ENCODE measurements around the gene NYNRIN. TPM values are rescaled to one million over a fixed set of nuclear protein-coding genes. Genes with fewer than 3 reads are reported as not detected.

NYNRIN gene
- total and polyA plus RNA-seq, 9 donors = 22.0 to 76.0 (median 54.6) TPM

GRCh38 chr14:24407608-24408325 is 9.0 kb downstream of the NYNRIN start:
- no peaks in the 10 kb centered on the region for H3K36me3 ChIP-seq
- intact Hi-C loops (cut with DNase I) = no loop called here

GRCh38 chr14:24408764-24409163 is 10.0 kb downstream of the NYNRIN start:
- no peaks in the 10 kb centered on the region for H3K27me3 ChIP-seq
- intact Hi-C loops (cut with DNase I) = no loop called here
- TF ChIP-seq EP300 (IDR thresholded peaks at IDR 0.05) = no peak
- TF ChIP-seq POLR2A (IDR thresholded peaks at IDR 0.05) = no peak
- no peak for TF ChIP-seq CTCF (IDR thresholded peaks at IDR 0.05)
- H3K4me3 ChIP-seq = no peak overlapping the region
- 23 to 67% (median 25%) methylated on average over 3 of the region's 3 CpGs for WGBS, 3 donors
- no peaks in the 10 kb centered on the region for H3K9me3 ChIP-seq
- peaks cover 14% of the 10 kb centered on the region for H3K4me1 ChIP-seq (ENCODE audit: insufficient read depth)
- H3K27ac ChIP-seq = no peak overlapping the region
- H3K36me3 ChIP-seq = no peaks in the 10 kb centered on the region
- peak in 2 of 5 donors; percentile 19 to 47 for DNase-seq

More at GRCh38 chr14:24407608-24408325, 9.0 kb downstream of the NYNRIN start:
- no peak overlapping the region for H3K27ac ChIP-seq
- no peak for TF ChIP-seq CTCF (IDR thresholded peaks at IDR 0.05)
- no peak for TF ChIP-seq EP300 (IDR thresholded peaks at IDR 0.05)
- no peak for TF ChIP-seq POLR2A (IDR thresholded peaks at IDR 0.05)
- no peaks in the 10 kb centered on the region for H3K27me3 ChIP-seq
- H3K4me3 ChIP-seq = no peak overlapping the region
- peaks cover 17% of the 10 kb centered on the region for H3K4me1 ChIP-seq (ENCODE audit: insufficient read depth)
- peak in 2 of 5 donors; percentile 19 to 29 for DNase-seq
- H3K9me3 ChIP-seq = no peaks in the 10 kb centered on the region
- WGBS, 3 donors = 82 to 89% (median 87%) methylated on average over 17 to 18 of the region's 18 CpGs

- Histone ChIP-seq H3K4me3 (no peak overlapping the region), H3K27ac (no peak overlapping the region), H3K27me3 (no peaks in the 10 kb centered on the region), H3K9me3 (no peaks in the 10 kb centered on the region), H3K4me1 (ENCODE audit: insufficient read depth) (peaks cover 12% of the 10 kb centered on the region), H3K36me3 (no peaks in the 10 kb centered on the region)
- whole genome bisulfite sequencing, 3 donors = 69 to 83% (median 77%) methylated on average over 6 of the region's 6 CpGs
- peak in 1 of 5 donors; percentile 29 for DNase-seq
- TF ChIP-seq POLR2A (IDR thresholded peaks at IDR 0.05) (no peak), EP300 (IDR thresholded peaks at IDR 0.05) (no peak), CTCF (IDR thresholded peaks at IDR 0.05) (no peak)
- intact Hi-C loops (cut with DNase I) = no loop called here
Measured at GRCh38 chr14:24409192-24409591, 10.4 kb downstream of the NYNRIN start.

GRCh38 chr14:24409956-24410355 is 11.2 kb downstream of the NYNRIN start:
- no peak overlapping the region for H3K27ac ChIP-seq
- no peaks in the 10 kb centered on the region for H3K36me3 ChIP-seq
- TF ChIP-seq CTCF (IDR thresholded peaks at IDR 0.05) (no peak), EP300 (IDR thresholded peaks at IDR 0.05) (no peak), POLR2A (IDR thresholded peaks at IDR 0.05) (no peak)
- no peaks in the 10 kb centered on the region for H3K9me3 ChIP-seq
- no peak overlapping the region for H3K4me3 ChIP-seq
- intact Hi-C loops (cut with DNase I) = no loop called here
- peak in 1 of 5 donors; percentile 15 for DNase-seq
- peaks cover 6% of the 10 kb centered on the region for H3K4me1 ChIP-seq (ENCODE audit: insufficient read depth)
- H3K27me3 ChIP-seq = no peaks in the 10 kb centered on the region
- 93 to 95% (median 94%) methylated on average over 10 of the region's 10 CpGs for WGBS, 3 donors

Measured in ovary (tissue), 9 donors.